ENCODE measurements around the gene ERCC3. TPM values are rescaled to one million over a fixed set of nuclear protein-coding genes. Genes with fewer than 3 reads are reported as not detected.

Gene ERCC3
- total RNA-seq, 1 experiment from 2014 or later, result 60.8 TPM

- Histone ChIP-seq H3K4me1 (ENCODE audit: insufficient read depth, low read length) (no peaks in the 10 kb centered on the region), H3K9me3 (ENCODE audit: control insufficient read depth, low read depth, low read length) (peaks cover 6% of the 10 kb centered on the region), H3K56ac (ENCODE audit: insufficient read length, low read depth, low read length) (no peak overlapping the region), H2AFZ (ENCODE audit: low read length) (no peak overlapping the region), H2AK5ac (ENCODE audit: insufficient read length, low read length) (no peak overlapping the region), H4K5ac (ENCODE audit: insufficient read length, low read depth, low read length) (no peak overlapping the region), H4K20me1 (ENCODE audit: control insufficient read depth, insufficient read depth, insufficient read length) (no peaks in the 10 kb centered on the region), H3K14ac (ENCODE audit: insufficient read depth, low read length) (no peak overlapping the region), H3K4me2 (ENCODE audit: insufficient read depth, insufficient read length, low read length) (no peak overlapping the region), H3K9ac (ENCODE audit: extremely low read depth, insufficient read length, low read length) (no peak overlapping the region), H3K79me1 (ENCODE audit: insufficient read depth, low read depth, low read length, poor library complexity, severe bottlenecking) (peaks cover 7% of the 10 kb centered on the region), H4K91ac (ENCODE audit: insufficient read length, low read depth, low read length) (no peak overlapping the region), H2BK15ac (ENCODE audit: low read depth, low read length) (no peak overlapping the region), H3K27ac (ENCODE audit: insufficient read length, low read depth, low read length) (no peak overlapping the region), H3K23me2 (ENCODE audit: insufficient read length, low read depth, low read length, poor library complexity, severe bottlenecking) (no peaks in the 10 kb centered on the region), H3T11ph (ENCODE audit: low read length) (no peak overlapping the region), H2BK12ac (ENCODE audit: insufficient read length, low read depth, low read length) (no peak overlapping the region), H4K8ac (replicated peaks; ENCODE audit: insufficient read length, low read depth, low read length) (no peak overlapping the region), H3K27me3 (ENCODE audit: insufficient read depth, low read length) (no peaks in the 10 kb centered on the region), H3K23ac (ENCODE audit: insufficient read length, low read depth, low read length) (no peak overlapping the region), H3K18ac (ENCODE audit: insufficient read length, low read depth, low read length) (no peak overlapping the region), H3K4ac (ENCODE audit: low read depth, low read length) (no peak overlapping the region), H2BK5ac (ENCODE audit: insufficient read length, low read length) (no peak overlapping the region), H2BK20ac (ENCODE audit: low read depth, low read length, poor library complexity, severe bottlenecking) (no peak overlapping the region), H3K79me2 (ENCODE audit: insufficient read depth, low read length) (0 out of 2 replicates have a peak, but pooled peaks cover 5% of the 10 kb centered on the region), H2BK120ac (ENCODE audit: low read depth, low read length, poor library complexity, severe bottlenecking) (no peak overlapping the region)
- DNase-seq, result no peak
- peak overlapping the region in 1 of 3 experiments; percentile 55; a peak in 1 of 7 replicates for H3K27ac Mint-ChIP-seq
- no peaks in the 10 kb centered on the region for H3K27me3 Mint-ChIP-seq (ENCODE audit: low read depth)
- peaks cover 5 to 9% of the 10 kb centered on the region in 2 experiments; a peak in 4 of 5 replicates for H3K9me3 Mint-ChIP-seq
- no peak overlapping the region for H3K4me3 Mint-ChIP-seq
- no peaks in the 10 kb centered on the region for H3K4me1 Mint-ChIP-seq
- no CpG with 5 or more reads among the region's 3 CpGs for WGBS (ENCODE audit: extremely low coverage, insufficient read length, low lambda C conversion rate)
- TF ChIP-seq CTCF (conservative IDR thresholded peaks at IDR 0.05), result no peak
- peaks cover 54 to 96% (median 92%) of the 10 kb centered on the region in 3 experiments for H3K36me3 Mint-ChIP-seq (ENCODE audit: insufficient read depth in 1 of 3, low read depth in 3 of 3)
Observed at GRCh38 chr2:127278959-127279358, 15.0 kb downstream of the ERCC3 start.
